ENCODE results near the gene PTGDR.

Gene PTGDR

GRCh38 chr14:52310541-52310940 is 43.0 kb downstream of the PTGDR start:
- DNase-seq (ENCODE audit: low read depth in 2 of 3, low spot score in 2 of 3), result no peak

- no peak for DNase-seq (ENCODE audit: low read depth in 2 of 3, low spot score in 2 of 3)
Observed at GRCh38 chr14:52312931-52313355, 45.4 kb downstream of the PTGDR start.

GRCh38 chr14:52313462-52313861 is 46.0 kb downstream of the PTGDR start:
- no peak for DNase-seq (ENCODE audit: low read depth in 2 of 3, low spot score in 2 of 3)

GRCh38 chr14:52313903-52314594 is 46.6 kb downstream of the PTGDR start, which contains the start of gene PTGER2:
PTGER2 (plus strand) TSS chr14:52314312; CDS start chr14:52314549, 237 bp downstream.
- DNase-seq (ENCODE audit: low read depth in 2 of 3, low spot score in 2 of 3), result peak; percentile 62 to 83 (median 72)

- DNase-seq (ENCODE audit: low read depth in 2 of 3, low spot score in 2 of 3), result peak in 1 of 3 experiments; percentile 27
Observed at GRCh38 chr14:52314595-52315354, 47.3 kb downstream of the PTGDR start.

- no peak for DNase-seq (ENCODE audit: low read depth in 2 of 3, low spot score in 2 of 3)
Observed at GRCh38 chr14:52315355-52315718, 47.8 kb downstream of the PTGDR start.

GRCh38 chr14:52318062-52318461 is 50.6 kb downstream of the PTGDR start:
- no peak for DNase-seq (ENCODE audit: low read depth in 2 of 3, low spot score in 2 of 3)

- DNase-seq (ENCODE audit: low read depth in 2 of 3, low spot score in 2 of 3), result no peak
Observed at GRCh38 chr14:52318826-52319645, 51.5 kb downstream of the PTGDR start.

- DNase-seq (ENCODE audit: low read depth in 2 of 3, low spot score in 2 of 3), result no peak
Observed at GRCh38 chr14:52319919-52320318, 52.4 kb downstream of the PTGDR start.

GRCh38 chr14:52325126-52325525 is 57.6 kb downstream of the PTGDR start:
- no peak for DNase-seq (ENCODE audit: low read depth in 2 of 3, low spot score in 2 of 3)

- DNase-seq (ENCODE audit: low read depth in 2 of 3, low spot score in 2 of 3), result no peak
Observed at GRCh38 chr14:52325630-52326029, 58.1 kb downstream of the PTGDR start.

Data from activated CD8-positive, alpha-beta memory T cell treated with anti-CD3 and anti-CD28 coated beads for 48 hours (primary cell).